ENCODE measurements around the gene CDON. TPM values are rescaled to one million over a fixed set of nuclear protein-coding genes. Genes with fewer than 3 reads are reported as not detected.

The CDON gene
- total RNA-seq, 1 experiment from 2014 or later = 10.1 TPM

GRCh38 chr11:126026579-126026978 is 36.1 kb downstream of the CDON start:
- CTCF ChIA-PET = no interaction called here
- no peak overlapping the region for H3K4me2 ChIP-seq (ENCODE audit: low read length)
- ATAC-seq = no peak

DNA sequence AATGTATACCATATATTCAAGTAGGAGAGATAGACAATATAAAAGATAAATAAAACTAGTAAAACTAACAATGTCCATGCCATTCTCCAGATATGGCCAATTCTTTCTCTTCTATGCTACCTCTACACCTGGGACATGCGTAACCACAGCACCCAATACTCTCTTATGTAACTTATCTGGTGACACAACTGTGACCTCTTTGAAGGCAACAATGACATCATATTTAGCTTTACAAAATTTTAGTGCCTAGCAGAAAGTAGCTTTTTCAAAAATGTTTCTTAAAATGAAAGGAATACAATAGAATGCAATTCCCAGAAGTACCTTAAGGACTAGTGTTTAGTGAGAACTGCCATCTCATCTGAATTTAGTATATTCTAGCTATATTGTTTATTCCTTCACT is 36.8 kb downstream of the CDON start:
- ATAC-seq (no peak), DNase-seq (no peak)
- Histone ChIP-seq H3K9me2 (replicated peaks; ENCODE audit: low read length) (no peaks in the 10 kb centered on the region), H3F3A (ENCODE audit: low read length, unreplicated experiment) (no peaks in the 10 kb centered on the region), H4K20me1 (ENCODE audit: low read length) (no peaks in the 10 kb centered on the region), H3K4me3 (ENCODE audit: low read length) (no peak overlapping the region), H3K9ac (ENCODE audit: low read length) (no peak overlapping the region), H3K27me3 (ENCODE audit: low read length) (no peaks in the 10 kb centered on the region), H3K4me1 (ENCODE audit: insufficient read depth, low read length) (no peaks in the 10 kb centered on the region; the same call in 1 of the 2 replicates), H3K4me2 (ENCODE audit: low read length) (no peak overlapping the region), H3K9me3 (ENCODE audit: low read length) (no peaks in the 10 kb centered on the region), H3K27ac (ENCODE audit: low read length) (no peak overlapping the region), H3K79me2 (ENCODE audit: low read length) (no peaks in the 10 kb centered on the region), H3K36me3 (ENCODE audit: low read depth, low read length) (no peaks in the 10 kb centered on the region), H2AFZ (ENCODE audit: low read length) (no peak overlapping the region)
- CTCF ChIA-PET = no interaction called here
- BruUV-seq (replicated peaks) = no TSS peak
- POLR2A ChIA-PET (ENCODE audit: unreplicated experiment) = interaction anchor here (0.7 kb wide), 1 partner anchor 191 kb away, joined by 3 read pairs; no protein-coding TSS in a partner anchor
- TF ChIP-seq EZH2 (IDR thresholded peaks at IDR 0.05; ENCODE audit: low read length, unreplicated experiment) = no peak
- no peak for TF ChIP-seq EZH2phosphoT487 (IDR thresholded peaks at IDR 0.05; ENCODE audit: borderline replicate concordance, low read length)
- TF ChIP-seq CTCF (conservative IDR thresholded peaks at IDR 0.05; ENCODE audit: low read depth, low read length) = no peak
- intact Hi-C loops (cut with micrococcal nuclease) = no loop called here

More at GRCh38 chr11:126026579-126026978, 36.1 kb downstream of the CDON start:
- Histone ChIP-seq H3K4me3 (ENCODE audit: low read length) (no peak overlapping the region), H3K79me2 (ENCODE audit: low read length) (no peaks in the 10 kb centered on the region), H2AFZ (ENCODE audit: low read length) (no peak overlapping the region), H3K36me3 (ENCODE audit: low read depth, low read length) (no peaks in the 10 kb centered on the region), H3K9ac (ENCODE audit: low read length) (no peak overlapping the region), H3K27ac (ENCODE audit: low read length) (no peak overlapping the region), H3K4me1 (ENCODE audit: insufficient read depth, low read length) (no peaks in the 10 kb centered on the region; the same call in 1 of the 2 replicates), H3F3A (ENCODE audit: low read length, unreplicated experiment) (no peaks in the 10 kb centered on the region), H3K27me3 (ENCODE audit: low read length) (no peaks in the 10 kb centered on the region), H4K20me1 (ENCODE audit: low read length) (no peaks in the 10 kb centered on the region), H3K9me3 (ENCODE audit: low read length) (no peaks in the 10 kb centered on the region), H3K9me2 (replicated peaks; ENCODE audit: low read length) (no peaks in the 10 kb centered on the region)
- intact Hi-C loops (cut with micrococcal nuclease) = no loop called here
- BruUV-seq (replicated peaks) = no TSS peak
- POLR2A ChIA-PET (ENCODE audit: unreplicated experiment) = interaction anchor here (0.7 kb wide), 1 partner anchor 191 kb away, joined by 3 read pairs; no protein-coding TSS in a partner anchor
- no peak for TF ChIP-seq EZH2phosphoT487 (IDR thresholded peaks at IDR 0.05; ENCODE audit: borderline replicate concordance, low read length)
- TF ChIP-seq CTCF (conservative IDR thresholded peaks at IDR 0.05; ENCODE audit: low read depth, low read length) = no peak
- TF ChIP-seq EZH2 (IDR thresholded peaks at IDR 0.05; ENCODE audit: low read length, unreplicated experiment) = no peak
- DNase-seq = no peak

GRCh38 chr11:126024123-126024522 is 38.5 kb downstream of the CDON start:
- Histone ChIP-seq H3K4me2 (ENCODE audit: low read length) (no peak overlapping the region), H3K27ac (ENCODE audit: low read length) (no peak overlapping the region), H4K20me1 (ENCODE audit: low read length) (no peaks in the 10 kb centered on the region), H3K9me2 (replicated peaks; ENCODE audit: low read length) (no peaks in the 10 kb centered on the region), H3K36me3 (ENCODE audit: low read depth, low read length) (no peaks in the 10 kb centered on the region), H3K4me3 (ENCODE audit: low read length) (no peak overlapping the region), H3K9me3 (ENCODE audit: low read length) (no peaks in the 10 kb centered on the region), H2AFZ (ENCODE audit: low read length) (no peak overlapping the region), H3K9ac (ENCODE audit: low read length) (no peak overlapping the region), H3K4me1 (ENCODE audit: insufficient read depth, low read length) (no peaks in the 10 kb centered on the region; the same call in 1 of the 2 replicates), H3F3A (ENCODE audit: low read length, unreplicated experiment) (no peaks in the 10 kb centered on the region), H3K27me3 (ENCODE audit: low read length) (no peaks in the 10 kb centered on the region), H3K79me2 (ENCODE audit: low read length) (no peaks in the 10 kb centered on the region)
- POLR2A ChIA-PET (ENCODE audit: unreplicated experiment) = no interaction called here
- intact Hi-C loops (cut with micrococcal nuclease) = no loop called here
- TF ChIP-seq EZH2phosphoT487 (IDR thresholded peaks at IDR 0.05; ENCODE audit: borderline replicate concordance, low read length) (no peak), CTCF (conservative IDR thresholded peaks at IDR 0.05; ENCODE audit: low read depth, low read length) (no peak), EZH2 (IDR thresholded peaks at IDR 0.05; ENCODE audit: low read length, unreplicated experiment) (no peak)
- CTCF ChIA-PET = no interaction called here
- no peak for DNase-seq
- no TSS peak for BruUV-seq (replicated peaks)
- ATAC-seq = no peak
